Loucy (cell line): ENCODE data around the gene CFP.

Experiments
- CTCF ChIP-seq: fragments of 200-600 bp; sonication (generic); conservative IDR thresholded peaks from 2 replicates; pipeline ENCODE4 v1.5.1; 2014; ENCODE audit warnings: mild to moderate bottlenecking, antibody characterized with exemption, low read length
- EZH2phosphoT487 ChIP-seq: fragments of 200-600 bp; IDR thresholded peaks from 2 replicates; pipeline ENCODE4 v1.6.1; 2018; ENCODE audit warnings: antibody characterized with exemption, mild to moderate bottlenecking, moderate library complexity, borderline replicate concordance

- TF ChIP-seq CTCF (no peak), EZH2phosphoT487 (no peak)
These were observed 38.7 kb downstream of the CFP start for GRCh38 chrX:47590984-47591383.
